ENCODE data around the gene TMEM200C.

Gene TMEM200C

GRCh38 chr18:5884375-5884774, 10.9 kb downstream of the TMEM200C start:
- H3K4me3 ChIP-seq (ENCODE audit: low read depth, low read length): no peak overlapping the region
- DNase-seq (ENCODE audit: low read depth): no peak
- no peak for TF ChIP-seq CTCF (IDR thresholded peaks at IDR 0.05; ENCODE audit: control insufficient read depth, extremely low read depth, insufficient read depth)

GRCh38 chr18:5879479-5879882, 15.8 kb downstream of the TMEM200C start:
- DNase-seq (ENCODE audit: low read depth): no peak
- no peak overlapping the region for H3K4me3 ChIP-seq (ENCODE audit: low read depth, low read length)
- peak; percentile 78 for TF ChIP-seq CTCF (IDR thresholded peaks at IDR 0.05; ENCODE audit: control insufficient read depth, extremely low read depth, insufficient read depth)

DNA sequence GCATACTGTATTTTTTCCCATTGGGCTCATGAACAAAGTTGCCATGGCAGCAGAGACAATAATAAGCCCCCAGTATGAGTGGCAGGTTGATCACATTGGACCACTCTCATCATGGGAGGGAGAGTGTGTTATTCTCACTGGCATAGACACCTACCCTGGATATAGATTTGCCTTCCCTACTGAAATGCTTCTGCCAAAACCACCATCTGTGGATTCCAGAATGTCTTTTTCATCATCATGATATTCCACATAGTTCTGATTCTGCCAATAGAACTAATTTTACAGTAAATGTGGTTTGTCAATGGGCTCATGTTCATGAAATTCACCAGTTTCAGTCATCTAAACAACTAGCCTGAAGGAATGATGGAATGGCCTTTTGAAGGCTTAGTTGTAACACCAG, 18.4 kb downstream of the TMEM200C start:
- DNase-seq (ENCODE audit: low read depth): no peak
- no peak overlapping the region for H3K4me3 ChIP-seq (ENCODE audit: low read depth, low read length)
- no peak for TF ChIP-seq CTCF (IDR thresholded peaks at IDR 0.05; ENCODE audit: control insufficient read depth, extremely low read depth, insufficient read depth)

DNA sequence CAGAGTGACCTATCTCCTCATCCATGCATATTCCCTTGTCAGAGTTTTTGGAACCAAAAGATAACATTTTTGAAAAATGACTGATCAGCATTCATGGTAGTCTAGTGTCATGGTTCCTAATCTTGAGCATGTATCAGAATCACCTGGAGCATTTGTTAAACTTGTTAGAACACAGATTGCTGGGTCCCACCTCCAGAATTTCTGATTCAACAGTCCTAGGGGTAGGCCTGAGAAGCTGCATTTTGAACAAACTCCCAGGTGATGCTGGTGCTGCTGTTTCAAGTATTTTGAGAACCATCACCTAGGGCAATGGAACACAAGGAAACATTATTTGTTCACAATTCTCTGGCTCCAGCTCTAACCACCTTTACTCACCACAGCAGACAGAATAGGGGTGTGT, 21.0 kb downstream of the TMEM200C start:
- DNase-seq (ENCODE audit: low read depth): no peak
- H3K4me3 ChIP-seq (ENCODE audit: low read depth, low read length): no peak overlapping the region
- TF ChIP-seq CTCF (IDR thresholded peaks at IDR 0.05; ENCODE audit: control insufficient read depth, extremely low read depth, insufficient read depth): no peak

GRCh38 chr18:5872886-5873285, 22.4 kb downstream of the TMEM200C start:
- no peak for DNase-seq (ENCODE audit: low read depth)
- H3K4me3 ChIP-seq (ENCODE audit: low read depth, low read length): no peak overlapping the region
- TF ChIP-seq CTCF (IDR thresholded peaks at IDR 0.05; ENCODE audit: control insufficient read depth, extremely low read depth, insufficient read depth): no peak

GRCh38 chr18:5871426-5871825, 23.9 kb downstream of the TMEM200C start:
- no peak for DNase-seq (ENCODE audit: low read depth)
- H3K4me3 ChIP-seq (ENCODE audit: low read depth, low read length): no peak overlapping the region
- no peak for TF ChIP-seq CTCF (IDR thresholded peaks at IDR 0.05; ENCODE audit: control insufficient read depth, extremely low read depth, insufficient read depth)

DNA sequence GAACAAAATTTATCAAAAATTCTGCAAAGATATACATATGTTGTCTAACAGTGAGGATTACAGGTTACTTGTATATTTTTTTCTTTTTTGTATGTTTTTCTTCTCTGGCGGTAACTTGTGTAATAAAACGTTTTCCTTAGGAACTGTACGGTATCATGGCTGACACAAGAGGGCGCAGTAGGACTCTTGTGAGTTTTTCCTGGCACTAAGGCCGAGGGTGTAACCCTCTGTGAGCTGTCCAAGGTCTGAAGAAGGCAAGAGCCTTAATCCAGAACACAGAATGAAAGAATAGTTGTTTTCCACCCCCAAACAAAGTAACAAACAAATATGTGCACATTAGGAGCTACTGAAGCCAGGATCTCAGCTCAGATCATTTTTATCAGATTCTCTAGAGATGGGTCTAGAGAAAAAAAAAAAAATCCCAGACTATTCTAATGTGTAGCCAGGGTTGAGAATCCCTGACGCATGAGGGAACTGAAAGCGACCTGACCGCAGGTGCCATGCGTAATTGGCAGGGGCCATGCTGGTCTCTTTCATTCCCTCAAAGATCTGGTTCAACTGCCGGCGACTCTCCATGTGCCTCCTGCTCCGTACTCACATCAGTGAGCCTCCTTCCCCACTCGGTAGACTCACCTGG, 27.0 kb downstream of the TMEM200C start:
- DNase-seq (ENCODE audit: low read depth): peak; percentile 70
- H3K4me3 ChIP-seq (ENCODE audit: low read depth, low read length): no peak overlapping the region
- peak; percentile 95 for TF ChIP-seq CTCF (IDR thresholded peaks at IDR 0.05; ENCODE audit: control insufficient read depth, extremely low read depth, insufficient read depth)
